Measurements from ENCODE around the gene PDAP1. TPM values are rescaled to one million over a fixed set of nuclear protein-coding genes. Genes with fewer than 3 reads are reported as not detected.

Gene PDAP1
- total RNA-seq, 1 experiment from 2014 or later = 87.2 TPM

- intact Hi-C loops (cut with micrococcal nuclease; ENCODE audit: unreplicated experiment) = no loop called here
- BruUV-seq (replicated peaks) = no TSS peak
- Mint-ChIP-seq H3K36me3 (ENCODE audit: insufficient read depth, unreplicated experiment) (peaks cover 33% of the 10 kb centered on the region), H3K9me3 (ENCODE audit: low read depth, unreplicated experiment) (no peaks in the 10 kb centered on the region), H3K4me1 (ENCODE audit: low read depth, unreplicated experiment) (no peaks in the 10 kb centered on the region), H3K27ac (ENCODE audit: unreplicated experiment) (no peak overlapping the region), H3K27me3 (ENCODE audit: unreplicated experiment) (no peaks in the 10 kb centered on the region), H3K4me3 (ENCODE audit: low read depth, unreplicated experiment) (no peak overlapping the region)
- no peak for TF ChIP-seq CTCF (IDR thresholded peaks at IDR 0.05; ENCODE audit: unreplicated experiment)
- CTCF ChIA-PET = no interaction called here
- DNase-seq = no peak
These were observed 47.9 kb upstream of the PDAP1 start for GRCh38 chr7:99456288-99456687.

DNA sequence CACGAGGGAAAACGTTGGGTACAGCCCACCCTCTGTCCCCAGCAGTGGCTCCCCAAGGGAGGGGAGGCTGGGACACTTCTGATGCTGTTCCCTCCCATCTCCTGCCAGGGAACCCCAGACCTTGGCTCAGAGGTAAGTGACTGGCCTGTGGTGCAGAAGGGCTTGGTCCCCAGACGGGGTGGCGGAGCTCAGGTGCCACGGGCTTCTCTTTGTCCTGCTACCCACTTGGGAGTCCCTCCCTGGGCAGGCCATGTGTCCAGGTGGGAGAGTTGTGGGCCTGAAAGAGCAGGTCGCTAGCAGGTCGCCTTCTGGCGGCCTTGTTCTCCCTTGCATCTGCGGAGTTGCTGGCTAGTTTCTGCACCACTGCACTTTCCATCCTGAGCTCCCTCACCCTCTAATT is 47.5 kb upstream of the PDAP1 start:
- no peak overlapping the region for H3K4me3 Mint-ChIP-seq (ENCODE audit: low read depth, unreplicated experiment)
- peaks cover 36% of the 10 kb centered on the region for H3K36me3 Mint-ChIP-seq (ENCODE audit: insufficient read depth, unreplicated experiment)
- no peak overlapping the region for H3K27ac Mint-ChIP-seq (ENCODE audit: unreplicated experiment)
- no peaks in the 10 kb centered on the region for H3K4me1 Mint-ChIP-seq (ENCODE audit: low read depth, unreplicated experiment)
- no peak for TF ChIP-seq CTCF (IDR thresholded peaks at IDR 0.05; ENCODE audit: unreplicated experiment)
- no peak for DNase-seq
- intact Hi-C loops (cut with micrococcal nuclease; ENCODE audit: unreplicated experiment) = no loop called here
- no peaks in the 10 kb centered on the region for H3K27me3 Mint-ChIP-seq (ENCODE audit: unreplicated experiment)
- CTCF ChIA-PET = no interaction called here
- BruUV-seq (replicated peaks) = no TSS peak
- H3K9me3 Mint-ChIP-seq (ENCODE audit: low read depth, unreplicated experiment) = no peaks in the 10 kb centered on the region

DNA sequence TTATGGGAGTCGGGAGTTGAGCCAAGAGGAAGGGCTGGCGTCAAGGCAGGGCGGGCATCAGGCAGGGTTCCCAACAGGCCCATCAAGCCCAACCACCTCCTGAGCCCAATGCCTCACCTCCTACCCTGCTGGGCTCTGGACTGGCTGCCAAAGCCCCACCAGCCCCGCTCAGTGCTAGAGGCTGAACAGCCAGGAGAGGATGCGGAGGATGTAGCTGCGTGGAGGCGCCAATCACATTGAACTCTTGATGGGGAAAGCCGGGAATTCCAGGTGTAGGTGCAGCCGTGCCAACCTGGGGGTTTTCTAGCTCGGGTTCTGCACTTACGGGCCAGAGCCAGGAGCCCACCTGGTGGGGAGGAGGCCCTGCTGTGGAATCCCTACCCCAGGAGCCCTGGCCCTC is 44.7 kb upstream of the PDAP1 start:
- no peak for DNase-seq
- Mint-ChIP-seq H3K9me3 (ENCODE audit: low read depth, unreplicated experiment) (no peaks in the 10 kb centered on the region), H3K36me3 (ENCODE audit: insufficient read depth, unreplicated experiment) (peaks cover 32% of the 10 kb centered on the region), H3K27ac (ENCODE audit: unreplicated experiment) (no peak overlapping the region), H3K4me1 (ENCODE audit: low read depth, unreplicated experiment) (no peaks in the 10 kb centered on the region), H3K27me3 (ENCODE audit: unreplicated experiment) (no peaks in the 10 kb centered on the region), H3K4me3 (ENCODE audit: low read depth, unreplicated experiment) (no peak overlapping the region)
- CTCF ChIA-PET = no interaction called here
- TF ChIP-seq CTCF (IDR thresholded peaks at IDR 0.05; ENCODE audit: unreplicated experiment) = no peak
- no TSS peak for BruUV-seq (replicated peaks)
- intact Hi-C loops (cut with micrococcal nuclease; ENCODE audit: unreplicated experiment) = no loop called here

DNA sequence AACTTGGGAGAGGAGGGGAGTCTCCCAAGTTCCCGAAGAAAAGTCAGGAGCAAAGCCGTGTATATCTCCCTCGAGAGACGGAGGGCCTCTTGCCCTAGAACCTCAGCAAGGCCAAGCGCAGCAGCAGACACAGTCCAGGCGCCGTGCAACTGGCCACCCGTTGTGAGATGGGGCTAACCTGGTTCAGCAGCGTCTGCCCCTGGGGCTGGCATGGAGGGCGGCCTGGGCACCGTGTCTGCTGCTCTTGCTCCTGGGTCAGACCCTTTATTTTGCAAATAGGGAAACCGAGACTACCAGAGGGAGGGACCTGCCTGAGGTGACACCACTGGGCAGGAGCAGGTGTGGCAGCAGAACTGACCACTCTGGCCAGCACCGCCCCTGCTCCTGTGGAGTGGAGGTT is 44.1 kb upstream of the PDAP1 start:
- H3K27me3 Mint-ChIP-seq (ENCODE audit: unreplicated experiment) = no peaks in the 10 kb centered on the region
- no peak overlapping the region for H3K27ac Mint-ChIP-seq (ENCODE audit: unreplicated experiment)
- no peaks in the 10 kb centered on the region for H3K4me1 Mint-ChIP-seq (ENCODE audit: low read depth, unreplicated experiment)
- DNase-seq = no peak
- intact Hi-C loops (cut with micrococcal nuclease; ENCODE audit: unreplicated experiment) = no loop called here
- peaks cover 34% of the 10 kb centered on the region for H3K36me3 Mint-ChIP-seq (ENCODE audit: insufficient read depth, unreplicated experiment)
- TF ChIP-seq CTCF (IDR thresholded peaks at IDR 0.05; ENCODE audit: unreplicated experiment) = no peak
- CTCF ChIA-PET = no interaction called here
- H3K4me3 Mint-ChIP-seq (ENCODE audit: low read depth, unreplicated experiment) = no peak overlapping the region
- no peaks in the 10 kb centered on the region for H3K9me3 Mint-ChIP-seq (ENCODE audit: low read depth, unreplicated experiment)
- BruUV-seq (replicated peaks) = no TSS peak

GRCh38 chr7:99451936-99452335 is 43.5 kb upstream of the PDAP1 start:
- H3K36me3 Mint-ChIP-seq (ENCODE audit: insufficient read depth, unreplicated experiment) = peaks cover 36% of the 10 kb centered on the region
- H3K4me3 Mint-ChIP-seq (ENCODE audit: low read depth, unreplicated experiment) = no peak overlapping the region
- no peaks in the 10 kb centered on the region for H3K9me3 Mint-ChIP-seq (ENCODE audit: low read depth, unreplicated experiment)
- BruUV-seq (replicated peaks) = no TSS peak
- H3K27ac Mint-ChIP-seq (ENCODE audit: unreplicated experiment) = no peak overlapping the region
- no peak for DNase-seq
- TF ChIP-seq CTCF (IDR thresholded peaks at IDR 0.05; ENCODE audit: unreplicated experiment) = no peak
- intact Hi-C loops (cut with micrococcal nuclease; ENCODE audit: unreplicated experiment) = no loop called here
- no peaks in the 10 kb centered on the region for H3K4me1 Mint-ChIP-seq (ENCODE audit: low read depth, unreplicated experiment)
- H3K27me3 Mint-ChIP-seq (ENCODE audit: unreplicated experiment) = no peaks in the 10 kb centered on the region
- CTCF ChIA-PET = no interaction called here

Data from Calu3 (cell line).